Upper lobe of left lung (tissue), 4 donors: ENCODE results near the gene HIRA.

Experiments
- POLR2AphosphoS5 ChIP-seq, 2 donors: sonication (generic); formaldehyde crosslinking; IDR thresholded peaks; one replicate each; pipeline ENCODE4 v1.5.1; 2017; ENCODE audit warnings: antibody characterized with exemption in 2 of 2
- TF ChIP-seq, protein P1 (sequence below), 6 experiments: fragments of 450-650 bp in 4 of 6; fragments of 200-600 bp in 2 of 6; sonication (generic) in 2 of 6; IDR thresholded peaks; one replicate each; pipeline ENCODE4 v1.5.1; 2016 to 2019; ENCODE audit warnings: antibody characterized with exemption in 6 of 6

DNA sequence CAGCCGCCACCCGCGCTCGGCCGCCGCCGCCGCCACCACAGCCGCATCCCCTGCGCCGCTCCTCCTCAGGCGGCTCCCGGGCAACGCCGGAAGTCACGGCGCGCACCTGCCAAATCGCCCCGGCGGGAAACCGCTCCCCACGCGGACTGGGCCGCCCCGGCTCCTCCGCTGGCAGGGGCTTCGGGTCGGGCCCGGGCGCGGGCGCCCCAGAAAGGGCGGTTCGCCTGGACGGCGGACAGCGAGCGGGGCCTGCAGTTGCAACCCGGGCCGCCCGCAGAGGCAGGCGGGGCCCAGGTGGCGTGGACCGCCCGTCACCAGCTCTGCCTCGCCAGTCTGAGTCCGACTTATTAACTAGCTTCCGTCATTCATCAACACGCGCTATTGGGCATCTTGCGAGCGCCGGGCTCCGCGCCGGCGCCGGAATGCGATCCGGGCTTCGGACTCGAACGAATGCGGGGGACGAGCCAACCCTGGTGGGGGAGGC is at the start of gene HIRA:
- TF ChIP-seq, protein P1, sequence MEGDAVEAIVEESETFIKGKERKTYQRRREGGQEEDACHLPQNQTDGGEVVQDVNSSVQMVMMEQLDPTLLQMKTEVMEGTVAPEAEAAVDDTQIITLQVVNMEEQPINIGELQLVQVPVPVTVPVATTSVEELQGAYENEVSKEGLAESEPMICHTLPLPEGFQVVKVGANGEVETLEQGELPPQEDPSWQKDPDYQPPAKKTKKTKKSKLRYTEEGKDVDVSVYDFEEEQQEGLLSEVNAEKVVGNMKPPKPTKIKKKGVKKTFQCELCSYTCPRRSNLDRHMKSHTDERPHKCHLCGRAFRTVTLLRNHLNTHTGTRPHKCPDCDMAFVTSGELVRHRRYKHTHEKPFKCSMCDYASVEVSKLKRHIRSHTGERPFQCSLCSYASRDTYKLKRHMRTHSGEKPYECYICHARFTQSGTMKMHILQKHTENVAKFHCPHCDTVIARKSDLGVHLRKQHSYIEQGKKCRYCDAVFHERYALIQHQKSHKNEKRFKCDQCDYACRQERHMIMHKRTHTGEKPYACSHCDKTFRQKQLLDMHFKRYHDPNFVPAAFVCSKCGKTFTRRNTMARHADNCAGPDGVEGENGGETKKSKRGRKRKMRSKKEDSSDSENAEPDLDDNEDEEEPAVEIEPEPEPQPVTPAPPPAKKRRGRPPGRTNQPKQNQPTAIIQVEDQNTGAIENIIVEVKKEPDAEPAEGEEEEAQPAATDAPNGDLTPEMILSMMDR (IDR thresholded peaks at IDR 0.05) = no peak
- peak; percentile 36 to 64 for TF ChIP-seq POLR2AphosphoS5 (IDR thresholded peaks at IDR 0.05)
